Keratinocyte (primary cell): ENCODE results near the gene ZNF74.
"Not testable (repeated sequence)": the region's sequence is repeated elsewhere in the genome, so short reads cannot be mapped to it uniquely, and the experiment has no call there.

Experiments used
- CTCF ChIP-seq, 3 experiments: IDR thresholded peaks in 1 of 3; conservative IDR thresholded peaks in 1 of 3; optimal IDR thresholded peaks in 1 of 3; 2 replicates in 2 of 3; 3 replicates in 1 of 3; pipeline versions ENCODE3 to v1.5.1; 2011; ENCODE audit warnings: low read length in 3 of 3, mild to moderate bottlenecking in 3 of 3, moderate library complexity in 2 of 3, control low read depth in 1 of 3, inconsistent platforms in 1 of 3; ENCODE audit not compliant: insufficient read depth in 2 of 3; ENCODE audit errors: extremely low read depth in 1 of 3
- EZH2 ChIP-seq: IDR thresholded peaks from one replicate; pipeline ENCODE4 v1.6.1; 2012; ENCODE audit warnings: inconsistent platforms, mild to moderate bottlenecking, low read length, moderate library complexity

GRCh38 chr22:20415241-20415640, 21.3 kb downstream of the ZNF74 start:
- not testable (repeated sequence) for TF ChIP-seq EZH2; CTCF (optimal IDR thresholded peaks at IDR 0.05 in 1 of 3, IDR thresholded peaks at IDR 0.05 in 1 of 3, conservative IDR thresholded peaks at IDR 0.05 in 1 of 3; ENCODE audit: extremely low read depth in 1 of 3, insufficient read depth in 2 of 3, low read length in 3 of 3)
